Fibroblast of mammary gland (primary cell): ENCODE measurements around the gene COPE.
"Not testable (repeated sequence)": the region's sequence is repeated elsewhere in the genome, so short reads cannot be mapped to it uniquely, and the experiment has no call there.

Experiments
- DNase-seq: peaks from one replicate; pipeline ENCODE4 v3.0.0-alpha.2; 2010; ENCODE audit warnings: low read depth
- H3K4me3 ChIP-seq: 2 replicates; pipeline ENCODE4 v1.5.1; 2011; ENCODE audit warnings: low read depth, mild to moderate bottlenecking, low read length, moderate library complexity; ENCODE audit not compliant: control insufficient read depth
- CTCF ChIP-seq: conservative IDR thresholded peaks from 2 replicates; pipeline ENCODE4 v1.5.1; 2011; ENCODE audit warnings: low read depth, low read length, inconsistent platforms; ENCODE audit not compliant: control insufficient read depth, insufficient read depth

The COPE gene

GRCh38 chr19:18955042-18955441 lies 35.9 kb upstream of the COPE start:
- no peak overlapping the region for H3K4me3 ChIP-seq
- DNase-seq, result no peak
- no peak for TF ChIP-seq CTCF

DNA sequence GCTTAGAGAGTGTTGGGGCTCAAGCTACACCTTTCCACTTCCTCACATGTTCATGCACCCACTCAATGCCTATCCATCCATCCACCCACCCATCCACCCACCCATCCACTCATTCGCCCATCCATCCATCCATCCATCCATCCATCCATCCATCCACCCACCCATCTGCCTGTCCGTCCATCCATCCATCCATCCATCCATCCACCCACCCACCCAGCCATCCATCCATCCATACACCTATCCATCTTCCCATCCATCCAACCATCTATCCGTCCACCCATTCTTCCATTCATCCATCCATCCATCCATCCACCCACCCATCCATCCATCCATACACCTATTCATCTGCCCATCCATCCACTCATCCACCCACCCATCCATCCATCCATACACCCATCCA lies 34.9 kb upstream of the COPE start:
- no peak overlapping the region for H3K4me3 ChIP-seq
- TF ChIP-seq CTCF, result no peak
- DNase-seq, result no peak

GRCh38 chr19:18952364-18953003 lies 33.3 kb upstream of the COPE start:
- not testable (repeated sequence) for H3K4me3 ChIP-seq, DNase-seq

DNA sequence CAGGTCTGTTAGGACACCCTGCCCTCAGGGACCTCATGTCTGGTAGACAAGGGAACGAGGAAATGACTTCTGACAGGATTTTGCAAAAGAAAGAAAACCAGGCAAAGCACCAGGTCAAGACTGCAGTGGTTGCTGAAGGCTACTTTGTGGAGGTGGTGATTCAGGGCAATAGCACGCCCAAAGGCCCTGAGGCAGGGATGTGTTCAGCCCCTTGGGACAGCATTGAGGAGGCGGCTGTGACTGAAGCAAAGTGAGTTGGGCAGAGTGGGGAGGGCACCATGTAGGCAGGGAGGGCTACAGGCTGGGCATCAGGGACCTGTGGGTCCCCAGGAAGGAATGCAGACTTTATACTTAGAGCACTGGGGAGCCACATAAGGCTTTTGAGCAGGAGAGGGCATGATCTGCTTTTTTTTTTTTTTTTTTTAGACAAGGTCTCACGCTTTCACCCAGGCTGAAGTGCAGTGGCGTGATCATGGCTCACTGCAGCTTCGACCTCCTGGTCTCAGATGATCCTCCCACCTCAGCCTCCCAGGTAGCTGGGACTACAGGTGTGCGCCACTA lies 32.6 kb upstream of the COPE start:
- no peak for TF ChIP-seq CTCF
- no peak overlapping the region for H3K4me3 ChIP-seq
- peak; percentile 62 for DNase-seq

GRCh38 chr19:18949858-18950257 lies 30.7 kb upstream of the COPE start:
- DNase-seq, result no peak
- TF ChIP-seq CTCF, result no peak
- H3K4me3 ChIP-seq, result no peak overlapping the region

- no peak overlapping the region for H3K4me3 ChIP-seq
- no peak for DNase-seq
- no peak for TF ChIP-seq CTCF
Observed at GRCh38 chr19:18948976-18949356, 29.8 kb upstream of the COPE start.

DNA sequence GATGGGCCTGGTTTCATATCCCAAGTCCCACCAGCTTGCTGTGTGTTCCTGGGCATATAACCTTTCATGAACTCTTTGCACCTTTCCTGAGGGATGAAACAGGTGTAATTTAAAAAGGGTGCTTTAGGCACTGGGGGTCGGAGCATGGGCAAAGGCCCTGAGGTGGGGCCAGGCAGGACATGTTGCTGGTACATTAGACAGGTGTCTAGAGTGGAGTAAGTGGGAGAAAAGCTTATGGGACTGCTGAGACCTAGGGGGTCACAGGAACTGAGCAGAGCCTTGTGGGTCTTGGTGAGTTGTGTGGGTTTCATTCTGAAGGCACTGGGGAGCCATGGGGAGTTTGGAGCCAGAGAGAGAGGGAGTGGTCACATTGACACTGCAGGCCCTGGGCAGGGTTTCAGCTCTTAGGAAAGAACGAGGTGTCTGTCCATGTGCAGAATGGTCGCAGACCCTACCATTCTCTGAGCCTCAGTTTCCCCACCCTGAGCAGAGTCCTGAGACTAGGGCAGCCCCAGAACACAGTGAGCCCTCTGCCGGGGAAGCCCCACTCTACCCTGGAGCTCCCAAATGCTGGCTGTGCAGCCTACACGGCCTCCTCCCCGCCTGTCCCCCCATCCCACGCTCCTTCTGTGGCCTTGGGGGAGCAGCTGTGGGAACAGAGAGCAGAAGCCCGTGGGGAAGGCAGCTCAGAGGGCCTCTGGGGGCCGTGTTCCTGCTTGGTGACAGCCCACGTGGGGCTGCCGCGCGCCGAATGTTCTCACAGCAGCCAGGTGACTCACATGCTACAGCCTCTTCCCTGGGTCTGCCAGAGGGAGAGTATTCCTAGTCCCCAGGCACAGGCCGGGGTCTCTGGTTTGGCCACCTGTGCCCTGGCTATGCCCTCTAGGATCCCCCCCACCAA lies 29.1 kb upstream of the COPE start:
- H3K4me3 ChIP-seq, result no peak overlapping the region
- TF ChIP-seq CTCF, result no peak
- no peak for DNase-seq
